Muscle of leg (tissue), 11 donors: ENCODE measurements around the gene LRCH1. TPM values are rescaled to one million over a fixed set of nuclear protein-coding genes. Genes with fewer than 3 reads are reported as not detected.
A peak's percentile ranks its signal among the peaks of the same experiment; 100 is the strongest.

Experiments
- DNase-seq: peaks from one replicate; pipeline ENCODE4 v3.0.0; 2013
- H3K27ac ChIP-seq: one replicate; pipeline ENCODE4 v1.5.1; 2013; ENCODE audit warnings: mild to moderate bottlenecking, low read length, control low read depth
- H3K27me3 ChIP-seq: one replicate; pipeline ENCODE4 v1.6.1; 2013; ENCODE audit warnings: low read length; ENCODE audit not compliant: control insufficient read depth, insufficient read depth
- H3K36me3 ChIP-seq: one replicate; pipeline ENCODE4 v1.6.1; 2013; ENCODE audit warnings: low read length; ENCODE audit not compliant: control insufficient read depth, insufficient read depth
- H3K4me1 ChIP-seq: one replicate; pipeline ENCODE4 v1.6.1; 2013; ENCODE audit warnings: low read length; ENCODE audit not compliant: control insufficient read depth, insufficient read depth
- H3K4me3 ChIP-seq: one replicate; pipeline ENCODE4 v1.5.1; 2013; ENCODE audit warnings: low read length, control low read depth
- H3K9me3 ChIP-seq: replicated peaks from 2 replicates; pipeline ENCODE4 v1.6.1; 2013; ENCODE audit warnings: low read depth, low read length; ENCODE audit not compliant: control insufficient read depth
- WGBS: methylation state at CpG from one replicate; pipeline ENCODE4 v1.1.5; 2013; ENCODE audit warnings: missing lambda C conversion rate; ENCODE audit not compliant: insufficient coverage; 5-methylcytosine and 5-hydroxymethylcytosine counted together
- polyA plus RNA-seq, 8 donors: library from polyadenylated mRNA; unstranded; fragments of 120-200 nt; gene quantifications; one replicate each; pipeline versions ENCODE4 v1.2.1 to v1.2.3, GENCODE V29; 2013; ENCODE audit warnings: inconsistent platforms in 1 of 8, low replicate concordance in 1 of 8; ENCODE audit not compliant: insufficient read length in 8 of 8, insufficient read depth in 1 of 8
- total RNA-seq: library from RNA; stranded (reverse); fragments of 120-200 nt; gene quantifications from one replicate; pipeline ENCODE4 v1.2.4, GENCODE V29; 2013

The LRCH1 gene
- total and polyA plus RNA-seq, 9 donors, result 13.6 to 22.9 (median 19.8) TPM

DNA sequence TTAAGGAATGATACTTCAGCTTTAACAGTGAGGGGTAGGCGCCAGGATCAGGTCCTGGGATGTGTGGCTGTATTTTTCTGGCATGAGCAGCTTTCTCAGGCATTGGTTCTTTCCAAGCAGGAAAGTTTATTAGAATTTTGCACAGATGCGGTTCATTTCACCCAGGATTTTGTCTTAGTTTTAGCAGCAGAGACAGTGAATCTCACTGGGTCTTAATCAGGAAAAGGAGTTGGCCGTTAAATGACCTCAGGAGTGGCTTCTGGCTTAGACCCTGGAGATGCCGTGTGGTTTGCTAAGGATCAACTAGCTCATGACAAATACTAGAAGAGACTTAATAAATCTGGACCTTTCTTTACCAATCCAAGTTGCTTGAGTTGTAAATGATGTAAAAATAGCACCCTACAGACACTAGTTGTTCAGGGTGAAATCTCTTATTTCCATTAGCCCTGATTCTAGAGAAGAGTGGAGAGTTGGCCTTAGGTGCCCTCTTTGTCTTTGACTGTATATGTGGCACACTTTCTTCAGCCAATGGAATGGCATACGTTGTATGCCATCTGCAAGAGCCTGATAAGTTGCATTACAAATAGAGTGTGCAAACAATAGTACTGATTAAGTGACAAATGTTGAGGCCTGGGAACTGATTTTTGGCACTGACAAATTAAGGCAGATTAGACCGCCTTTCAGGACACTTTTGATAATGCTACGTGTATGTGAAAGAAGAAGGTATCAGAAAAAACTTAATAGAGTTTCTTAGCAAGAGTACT is 34.0 kb downstream of the LRCH1 start:
- no peaks in the 10 kb centered on the region for H3K9me3 ChIP-seq
- H3K27me3 ChIP-seq, result no peaks in the 10 kb centered on the region
- H3K4me3 ChIP-seq, result no peak overlapping the region
- no peaks in the 10 kb centered on the region for H3K36me3 ChIP-seq
- WGBS, result 56% methylated on average over 3 of the region's 7 CpGs
- DNase-seq, result peak; percentile 52
- H3K4me1 ChIP-seq, result peaks cover 16% of the 10 kb centered on the region
- H3K27ac ChIP-seq, result peak overlapping the region; percentile 48

- Histone ChIP-seq H3K4me1 (peaks cover 16% of the 10 kb centered on the region), H3K4me3 (no peak overlapping the region), H3K9me3 (no peaks in the 10 kb centered on the region), H3K36me3 (no peaks in the 10 kb centered on the region), H3K27me3 (no peaks in the 10 kb centered on the region), H3K27ac (no peak overlapping the region)
- no peak for DNase-seq
- no CpG with 5 or more reads among the region's 4 CpGs for WGBS
Measured at GRCh38 chr13:46587807-46588418, 34.9 kb downstream of the LRCH1 start.

DNA sequence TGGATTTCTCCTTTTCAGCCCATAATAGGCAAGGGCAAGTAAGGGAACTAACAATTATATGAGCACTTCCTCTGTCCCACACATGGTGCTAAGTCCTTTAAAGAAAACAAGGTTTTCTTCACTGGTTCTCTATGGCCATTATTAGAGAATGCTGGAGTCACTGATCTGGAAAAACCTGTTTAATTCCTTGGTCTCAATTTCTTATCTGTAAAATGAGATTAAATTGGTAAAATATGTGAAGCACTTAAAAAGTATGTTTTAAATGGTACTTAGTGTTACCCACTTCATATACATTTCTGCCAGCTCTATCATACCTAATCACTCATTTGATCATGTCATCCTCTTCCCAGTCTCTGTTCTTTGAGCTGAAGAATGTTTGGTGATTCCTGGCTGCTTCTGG is 39.4 kb downstream of the LRCH1 start:
- DNase-seq, result no peak
- peaks cover 13% of the 10 kb centered on the region for H3K4me1 ChIP-seq
- H3K9me3 ChIP-seq, result no peaks in the 10 kb centered on the region

DNA sequence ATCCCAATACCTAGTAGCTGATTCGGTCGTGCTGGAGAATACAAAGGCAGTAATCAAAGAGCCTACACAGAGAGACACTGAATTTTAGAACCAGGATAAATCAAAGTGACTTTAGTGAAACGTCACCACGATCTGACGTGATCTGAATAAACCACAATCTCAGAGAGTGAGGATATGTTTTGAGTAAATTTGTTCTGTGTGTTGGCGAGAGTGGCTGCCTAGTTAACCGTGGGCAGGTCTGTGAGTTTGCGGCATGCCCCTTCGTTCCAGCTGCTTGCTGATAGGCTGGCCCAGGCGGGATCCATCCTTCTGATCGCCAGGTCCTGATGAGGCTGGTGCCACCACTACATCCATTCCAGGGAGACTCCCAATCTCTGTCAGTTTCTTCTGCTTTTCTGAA is 40.4 kb downstream of the LRCH1 start:
- WGBS, result 95% methylated on average over 10 of the region's 11 CpGs
- peaks cover 13% of the 10 kb centered on the region for H3K4me1 ChIP-seq
- DNase-seq, result no peak
- no peak overlapping the region for H3K27ac ChIP-seq
- H3K4me3 ChIP-seq, result no peak overlapping the region
- no peaks in the 10 kb centered on the region for H3K36me3 ChIP-seq
- H3K27me3 ChIP-seq, result no peaks in the 10 kb centered on the region
- no peaks in the 10 kb centered on the region for H3K9me3 ChIP-seq

More for the DNA sequence above, 39.4 kb downstream of the LRCH1 start:
- Histone ChIP-seq H3K36me3 (no peaks in the 10 kb centered on the region), H3K27me3 (no peaks in the 10 kb centered on the region), H3K27ac (no peak overlapping the region), H3K4me3 (no peak overlapping the region)

DNA sequence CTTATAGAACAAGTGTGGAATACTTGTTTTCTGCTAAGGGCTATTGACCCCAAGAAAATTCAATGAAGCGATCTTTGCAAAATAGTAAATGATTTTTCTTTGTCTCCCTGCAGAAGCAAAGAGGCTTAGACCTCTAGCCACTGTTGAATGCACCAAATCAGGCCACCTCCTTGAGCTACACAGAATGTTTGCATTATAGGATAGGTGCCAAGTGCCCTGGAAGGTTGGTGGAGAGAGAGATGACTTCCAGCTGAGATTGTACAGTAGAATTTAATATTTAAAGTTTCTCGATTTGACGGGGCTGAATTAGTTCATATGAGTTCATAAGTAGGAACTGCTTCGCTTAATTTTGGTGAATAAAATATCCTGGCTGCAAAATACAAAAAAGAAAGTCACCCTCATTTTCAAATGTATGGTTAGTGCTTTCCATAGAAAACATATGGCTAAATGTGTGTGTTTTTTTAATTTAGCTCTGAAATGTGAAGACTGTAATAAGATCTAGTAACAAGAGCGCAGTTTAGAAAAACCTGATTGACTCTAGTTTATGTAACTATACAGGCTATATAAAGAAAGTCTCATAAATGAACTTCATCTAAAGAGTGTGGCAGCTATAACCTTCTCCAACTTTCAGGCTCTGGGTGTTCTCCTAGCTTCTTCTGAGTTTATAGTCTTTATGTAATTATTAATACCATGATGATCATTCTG is 41.6 kb downstream of the LRCH1 start:
- H3K4me3 ChIP-seq, result no peak overlapping the region
- H3K4me1 ChIP-seq, result peaks cover 13% of the 10 kb centered on the region
- no peaks in the 10 kb centered on the region for H3K27me3 ChIP-seq
- no peak for DNase-seq
- peak overlapping the region; percentile 6 for H3K27ac ChIP-seq
- no peaks in the 10 kb centered on the region for H3K36me3 ChIP-seq
- no CpG with 5 or more reads among the region's 5 CpGs for WGBS
- no peaks in the 10 kb centered on the region for H3K9me3 ChIP-seq

DNA sequence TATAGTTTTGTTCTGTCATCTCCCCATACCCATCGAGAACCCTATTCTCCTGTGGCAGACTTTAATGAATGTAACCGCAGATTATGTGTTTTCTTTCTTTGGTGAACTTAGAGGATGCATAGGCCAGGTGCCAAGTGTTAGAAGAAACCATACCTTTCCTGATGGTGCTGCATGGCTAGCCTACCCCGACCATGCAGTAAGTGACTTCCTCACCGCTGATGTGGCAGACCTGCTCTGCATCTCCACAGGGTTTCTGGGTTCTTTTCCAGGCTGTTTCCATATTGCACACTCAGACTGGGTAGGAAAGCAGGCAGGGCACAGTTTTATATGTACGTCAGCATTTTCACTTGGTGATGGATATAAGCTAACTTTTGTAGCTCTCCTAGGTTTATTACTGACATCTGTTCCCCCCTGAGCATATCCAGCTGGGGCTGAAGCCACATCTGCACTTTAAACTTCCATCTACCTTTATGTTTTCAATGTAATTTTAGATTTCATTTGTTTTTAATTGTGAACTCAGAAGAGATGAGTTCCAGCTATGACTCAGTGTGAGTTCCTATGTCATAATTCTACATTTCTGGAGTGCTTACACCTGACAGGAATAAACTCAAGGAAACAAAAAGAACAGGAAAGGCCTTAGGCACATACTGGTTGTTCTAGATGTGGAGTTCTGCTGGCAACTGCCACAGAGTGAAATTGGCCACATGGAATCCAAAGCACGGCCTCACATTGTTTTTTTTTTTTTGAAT is 42.3 kb downstream of the LRCH1 start:
- H3K4me3 ChIP-seq, result no peak overlapping the region
- DNase-seq, result peak; percentile 64
- 17% methylated on average over 2 of the region's 6 CpGs for WGBS
- H3K27ac ChIP-seq, result peak overlapping the region; percentile 37
- H3K27me3 ChIP-seq, result no peaks in the 10 kb centered on the region
- no peaks in the 10 kb centered on the region for H3K36me3 ChIP-seq
- H3K9me3 ChIP-seq, result no peaks in the 10 kb centered on the region
- H3K4me1 ChIP-seq, result peaks cover 13% of the 10 kb centered on the region

GRCh38 chr13:46595885-46596275 is 42.9 kb downstream of the LRCH1 start:
- Histone ChIP-seq H3K9me3 (no peaks in the 10 kb centered on the region), H3K36me3 (no peaks in the 10 kb centered on the region), H3K4me1 (peaks cover 13% of the 10 kb centered on the region), H3K27me3 (no peaks in the 10 kb centered on the region), H3K27ac (peak overlapping the region; percentile 37), H3K4me3 (no peak overlapping the region)
- DNase-seq, result no peak
- no CpG with 5 or more reads among the region's 1 CpG for WGBS

DNA sequence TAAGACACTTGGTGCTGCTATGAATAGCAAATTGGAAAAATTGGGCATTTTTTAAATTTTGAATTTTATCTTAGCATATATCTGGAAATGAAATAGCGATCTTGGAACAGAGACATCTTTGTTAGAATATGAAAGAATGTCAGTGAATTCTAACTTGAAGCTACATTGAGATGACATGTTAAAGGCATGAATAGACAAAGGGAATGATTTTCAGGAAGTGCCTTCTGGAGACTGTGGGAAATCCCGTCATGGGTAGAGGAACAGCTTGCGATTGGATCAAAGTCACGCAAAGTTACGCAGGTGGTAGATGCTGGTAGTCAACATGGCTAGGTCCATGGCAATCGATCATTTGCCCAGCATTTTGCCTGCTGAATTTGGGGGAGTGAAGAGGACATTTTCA is 43.5 kb downstream of the LRCH1 start:
- no peak for DNase-seq
- no peak overlapping the region for H3K4me3 ChIP-seq
- H3K9me3 ChIP-seq, result no peaks in the 10 kb centered on the region
- H3K4me1 ChIP-seq, result peaks cover 13% of the 10 kb centered on the region
- no peaks in the 10 kb centered on the region for H3K36me3 ChIP-seq
- 91% methylated on average over 6 of the region's 6 CpGs for WGBS
- H3K27me3 ChIP-seq, result no peaks in the 10 kb centered on the region
- no peak overlapping the region for H3K27ac ChIP-seq

DNA sequence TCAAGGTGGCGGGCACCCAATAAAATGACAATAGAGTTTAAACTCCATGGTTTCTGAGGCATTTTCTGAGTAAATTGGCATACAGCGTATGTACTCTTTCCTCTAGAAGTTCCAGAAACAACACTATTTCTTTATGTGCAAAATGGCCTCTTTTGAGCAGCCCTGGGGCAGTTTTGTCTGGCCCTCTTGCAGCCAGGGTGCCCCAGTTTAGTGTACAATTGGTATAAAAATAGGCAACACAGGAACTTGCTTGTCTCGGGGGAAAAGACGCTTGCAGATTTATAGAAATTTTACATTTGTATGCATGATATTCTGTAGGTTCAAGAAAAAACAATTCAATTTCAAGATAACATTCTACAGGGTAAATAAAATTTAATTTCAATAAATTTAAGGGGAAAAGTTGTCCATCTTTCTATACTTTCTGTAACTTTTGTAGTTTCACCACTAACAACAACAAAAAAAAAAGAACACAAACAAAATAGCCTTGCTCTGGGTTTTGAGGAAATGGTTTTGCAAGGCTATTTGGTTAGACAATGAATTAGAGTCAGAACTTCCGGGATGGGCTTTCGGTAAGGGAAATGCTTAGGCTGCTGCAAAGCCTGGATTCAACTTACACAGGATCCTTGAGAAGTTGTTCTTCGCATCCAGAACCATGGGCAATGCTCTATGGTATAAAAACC is 45.3 kb downstream of the LRCH1 start:
- Histone ChIP-seq H3K9me3 (no peaks in the 10 kb centered on the region), H3K36me3 (no peaks in the 10 kb centered on the region), H3K4me1 (peaks cover 13% of the 10 kb centered on the region), H3K27ac (peak overlapping the region; percentile 52), H3K27me3 (no peaks in the 10 kb centered on the region), H3K4me3 (no peak overlapping the region)
- WGBS, result 76% methylated on average over 2 of the region's 7 CpGs
- DNase-seq, result peak; percentile 61
